ENCODE results near the gene KIRREL3. TPM values are rescaled to one million over a fixed set of nuclear protein-coding genes. Genes with fewer than 3 reads are reported as not detected.

KIRREL3 gene
- total RNA-seq, 1 donor from 2014 or later = 0.82 TPM

DNA sequence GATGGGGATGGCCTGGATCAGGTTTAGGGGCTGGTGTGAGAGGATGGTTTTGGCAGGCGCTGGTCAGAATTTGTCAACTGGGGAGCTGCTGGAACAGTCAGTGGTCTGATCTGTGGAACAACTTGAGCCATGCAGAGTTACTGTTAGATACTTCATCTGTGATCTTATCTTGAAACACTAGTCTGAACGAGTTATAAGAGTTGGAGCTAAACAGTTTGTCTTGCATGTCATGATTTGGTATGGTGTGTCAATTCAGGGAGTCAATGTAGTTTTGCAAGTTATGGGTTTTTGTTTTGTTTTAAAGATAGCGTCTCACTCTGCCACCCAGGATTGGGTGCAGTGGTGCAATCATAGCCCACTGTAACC, 591.0 kb downstream of the KIRREL3 start:
- H3K4me3 Mint-ChIP-seq = no peak overlapping the region
- DNase-seq (ENCODE audit: low read depth, low spot score) = no peak
- TF ChIP-seq, protein P1, sequence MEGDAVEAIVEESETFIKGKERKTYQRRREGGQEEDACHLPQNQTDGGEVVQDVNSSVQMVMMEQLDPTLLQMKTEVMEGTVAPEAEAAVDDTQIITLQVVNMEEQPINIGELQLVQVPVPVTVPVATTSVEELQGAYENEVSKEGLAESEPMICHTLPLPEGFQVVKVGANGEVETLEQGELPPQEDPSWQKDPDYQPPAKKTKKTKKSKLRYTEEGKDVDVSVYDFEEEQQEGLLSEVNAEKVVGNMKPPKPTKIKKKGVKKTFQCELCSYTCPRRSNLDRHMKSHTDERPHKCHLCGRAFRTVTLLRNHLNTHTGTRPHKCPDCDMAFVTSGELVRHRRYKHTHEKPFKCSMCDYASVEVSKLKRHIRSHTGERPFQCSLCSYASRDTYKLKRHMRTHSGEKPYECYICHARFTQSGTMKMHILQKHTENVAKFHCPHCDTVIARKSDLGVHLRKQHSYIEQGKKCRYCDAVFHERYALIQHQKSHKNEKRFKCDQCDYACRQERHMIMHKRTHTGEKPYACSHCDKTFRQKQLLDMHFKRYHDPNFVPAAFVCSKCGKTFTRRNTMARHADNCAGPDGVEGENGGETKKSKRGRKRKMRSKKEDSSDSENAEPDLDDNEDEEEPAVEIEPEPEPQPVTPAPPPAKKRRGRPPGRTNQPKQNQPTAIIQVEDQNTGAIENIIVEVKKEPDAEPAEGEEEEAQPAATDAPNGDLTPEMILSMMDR (conservative IDR thresholded peaks at IDR 0.05) = no peak
- peaks cover 16% of the 10 kb centered on the region for H3K4me1 Mint-ChIP-seq
- no peaks in the 10 kb centered on the region for H3K27me3 Mint-ChIP-seq (ENCODE audit: low read depth)
- H3K36me3 Mint-ChIP-seq (ENCODE audit: low read depth) = peaks cover 16% of the 10 kb centered on the region
- H3K27ac Mint-ChIP-seq (ENCODE audit: unreplicated experiment) = no peak overlapping the region
- no peaks in the 10 kb centered on the region for H3K9me3 Mint-ChIP-seq

DNA sequence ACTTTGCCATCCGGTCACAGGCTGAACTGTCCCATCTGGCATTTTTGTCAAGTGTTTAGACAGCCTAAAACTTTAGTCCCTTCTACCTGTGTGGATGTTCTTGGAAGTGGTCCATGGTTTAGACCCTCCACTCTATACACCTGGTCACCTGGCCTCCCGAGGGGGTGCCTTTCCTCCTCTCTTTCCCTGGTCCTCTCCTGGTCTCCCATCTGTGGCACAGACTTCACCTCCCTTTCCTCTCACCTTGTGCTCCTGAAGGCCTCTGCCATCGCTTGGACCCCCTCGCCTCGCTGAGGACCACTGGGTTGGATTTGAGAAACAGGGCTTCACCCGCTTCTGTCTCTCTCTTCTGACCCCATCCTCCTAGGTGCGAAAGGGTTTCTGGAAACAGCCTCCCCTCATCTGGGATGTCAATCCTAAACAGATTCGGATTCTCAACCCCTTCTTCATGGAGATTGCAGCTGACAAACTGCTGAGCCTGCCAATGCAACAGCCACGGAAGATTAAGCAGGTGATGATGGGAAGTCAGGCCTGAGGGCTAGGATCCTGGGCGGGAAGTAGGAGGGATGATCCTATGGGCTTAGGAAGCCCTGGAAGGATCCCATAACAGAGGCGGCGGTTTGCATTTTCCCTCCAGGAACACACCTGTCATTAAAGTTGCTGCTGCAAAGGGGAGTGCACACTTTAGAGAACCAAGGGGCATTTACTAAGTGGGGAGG, 591.5 kb downstream of the KIRREL3 start:
- Mint-ChIP-seq H3K9me3 (no peaks in the 10 kb centered on the region), H3K27me3 (ENCODE audit: low read depth) (no peaks in the 10 kb centered on the region), H3K27ac (ENCODE audit: unreplicated experiment) (no peak overlapping the region), H3K4me3 (no peak overlapping the region), H3K36me3 (ENCODE audit: low read depth) (peaks cover 16% of the 10 kb centered on the region), H3K4me1 (peaks cover 16% of the 10 kb centered on the region)
- no peak for DNase-seq (ENCODE audit: low read depth, low spot score)
- TF ChIP-seq, protein P1 (conservative IDR thresholded peaks at IDR 0.05) = no peak

DNA sequence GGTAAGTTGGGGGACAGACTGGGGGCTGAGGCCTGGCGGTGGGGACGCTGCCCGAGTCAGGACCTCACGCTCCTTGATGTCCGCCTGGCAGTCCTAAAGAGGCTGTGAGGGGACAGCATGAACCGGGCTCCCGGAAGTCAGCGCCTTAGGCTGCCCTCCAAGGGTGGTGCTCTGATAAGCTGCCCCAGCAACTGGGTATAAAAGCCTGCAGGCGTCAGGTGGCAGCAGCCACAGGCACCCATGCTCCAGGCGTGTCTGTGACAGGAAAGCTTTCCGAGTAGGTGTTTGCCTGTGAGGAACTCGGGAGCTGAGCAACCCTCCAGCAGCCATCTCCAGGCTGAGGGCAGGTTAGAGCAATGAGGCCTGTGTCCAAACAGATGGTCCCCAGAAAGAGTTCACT, 592.1 kb downstream of the KIRREL3 start:
- no peak for DNase-seq (ENCODE audit: low read depth, low spot score)
- H3K27ac Mint-ChIP-seq (ENCODE audit: unreplicated experiment) = no peak overlapping the region
- TF ChIP-seq, protein P1 (conservative IDR thresholded peaks at IDR 0.05) = no peak
- peaks cover 16% of the 10 kb centered on the region for H3K36me3 Mint-ChIP-seq (ENCODE audit: low read depth)
- no peak overlapping the region for H3K4me3 Mint-ChIP-seq
- H3K27me3 Mint-ChIP-seq (ENCODE audit: low read depth) = no peaks in the 10 kb centered on the region
- no peaks in the 10 kb centered on the region for H3K9me3 Mint-ChIP-seq
- H3K4me1 Mint-ChIP-seq = peaks cover 16% of the 10 kb centered on the region

- Mint-ChIP-seq H3K4me1 (peaks cover 21% of the 10 kb centered on the region), H3K9me3 (no peaks in the 10 kb centered on the region), H3K4me3 (no peak overlapping the region), H3K27ac (ENCODE audit: unreplicated experiment) (no peak overlapping the region), H3K36me3 (ENCODE audit: low read depth) (peaks cover 16% of the 10 kb centered on the region), H3K27me3 (ENCODE audit: low read depth) (no peaks in the 10 kb centered on the region)
- no peak for DNase-seq (ENCODE audit: low read depth, low spot score)
- TF ChIP-seq, protein P1 (conservative IDR thresholded peaks at IDR 0.05) = no peak
Measured at GRCh38 chr11:126407682-126408288, 592.8 kb downstream of the KIRREL3 start.

GRCh38 chr11:126407101-126407521, 593.5 kb downstream of the KIRREL3 start:
- H3K27ac Mint-ChIP-seq (ENCODE audit: unreplicated experiment) = no peak overlapping the region

More at GRCh38 chr11:126407101-126407521, 593.5 kb downstream of the KIRREL3 start:
- H3K9me3 Mint-ChIP-seq = no peaks in the 10 kb centered on the region
- H3K4me1 Mint-ChIP-seq = peaks cover 20% of the 10 kb centered on the region
- H3K27me3 Mint-ChIP-seq (ENCODE audit: low read depth) = no peaks in the 10 kb centered on the region
- peaks cover 15% of the 10 kb centered on the region for H3K36me3 Mint-ChIP-seq (ENCODE audit: low read depth)
- TF ChIP-seq, protein P1 (conservative IDR thresholded peaks at IDR 0.05) = no peak
- no peak overlapping the region for H3K4me3 Mint-ChIP-seq
- DNase-seq (ENCODE audit: low read depth, low spot score) = no peak

Data from neural crest cell (in vitro differentiated cells).